D721Med (cell line): Measurements from ENCODE around the gene ALOX15B.
A peak's percentile ranks its signal among the peaks of the same experiment; 100 is the strongest.

Experiments used
- DNase-seq: peaks from one replicate; pipeline ENCODE4 v3.0.0; 2011; ENCODE audit warnings: low spot score; ENCODE audit not compliant: insufficient read length
- FAIRE-seq: peaks from 2 replicates; lab custom pipeline; 2011; peaks lifted over from hg19 to GRCh38; lab: Jason Lieb, UNC
- TF ChIP-seq, protein P1 (sequence below): IDR thresholded peaks from 2 replicates; pipeline ENCODE4 v1.5.1; 2012; ENCODE audit warnings: mild to moderate bottlenecking, control low read depth; ENCODE audit not compliant: insufficient read depth; ENCODE audit errors: missing control alignments

Gene ALOX15B

DNA sequence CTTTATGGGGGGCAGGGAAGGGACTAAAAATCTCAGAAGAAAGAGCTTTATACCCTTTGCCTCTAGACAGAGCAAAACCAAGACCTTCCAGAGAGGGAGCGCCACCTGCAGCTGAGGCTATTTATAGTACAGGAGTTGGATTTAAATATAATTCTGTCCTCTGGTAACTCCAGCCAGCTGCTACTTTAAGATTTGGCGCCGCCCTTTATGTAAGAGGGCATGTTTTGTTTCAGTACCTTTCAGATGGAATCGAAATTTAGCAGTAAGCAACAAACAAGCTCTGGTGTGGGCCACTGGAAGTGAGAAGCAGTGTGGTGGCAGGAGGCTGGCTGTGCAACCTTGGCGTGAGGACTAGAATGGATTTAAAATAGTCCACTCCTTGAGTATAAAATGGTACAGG, 41.7 kb upstream of the ALOX15B start:
- FAIRE-seq (no peak), DNase-seq (no peak)
- TF ChIP-seq, protein P1, sequence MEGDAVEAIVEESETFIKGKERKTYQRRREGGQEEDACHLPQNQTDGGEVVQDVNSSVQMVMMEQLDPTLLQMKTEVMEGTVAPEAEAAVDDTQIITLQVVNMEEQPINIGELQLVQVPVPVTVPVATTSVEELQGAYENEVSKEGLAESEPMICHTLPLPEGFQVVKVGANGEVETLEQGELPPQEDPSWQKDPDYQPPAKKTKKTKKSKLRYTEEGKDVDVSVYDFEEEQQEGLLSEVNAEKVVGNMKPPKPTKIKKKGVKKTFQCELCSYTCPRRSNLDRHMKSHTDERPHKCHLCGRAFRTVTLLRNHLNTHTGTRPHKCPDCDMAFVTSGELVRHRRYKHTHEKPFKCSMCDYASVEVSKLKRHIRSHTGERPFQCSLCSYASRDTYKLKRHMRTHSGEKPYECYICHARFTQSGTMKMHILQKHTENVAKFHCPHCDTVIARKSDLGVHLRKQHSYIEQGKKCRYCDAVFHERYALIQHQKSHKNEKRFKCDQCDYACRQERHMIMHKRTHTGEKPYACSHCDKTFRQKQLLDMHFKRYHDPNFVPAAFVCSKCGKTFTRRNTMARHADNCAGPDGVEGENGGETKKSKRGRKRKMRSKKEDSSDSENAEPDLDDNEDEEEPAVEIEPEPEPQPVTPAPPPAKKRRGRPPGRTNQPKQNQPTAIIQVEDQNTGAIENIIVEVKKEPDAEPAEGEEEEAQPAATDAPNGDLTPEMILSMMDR, result peak; percentile 36

DNA sequence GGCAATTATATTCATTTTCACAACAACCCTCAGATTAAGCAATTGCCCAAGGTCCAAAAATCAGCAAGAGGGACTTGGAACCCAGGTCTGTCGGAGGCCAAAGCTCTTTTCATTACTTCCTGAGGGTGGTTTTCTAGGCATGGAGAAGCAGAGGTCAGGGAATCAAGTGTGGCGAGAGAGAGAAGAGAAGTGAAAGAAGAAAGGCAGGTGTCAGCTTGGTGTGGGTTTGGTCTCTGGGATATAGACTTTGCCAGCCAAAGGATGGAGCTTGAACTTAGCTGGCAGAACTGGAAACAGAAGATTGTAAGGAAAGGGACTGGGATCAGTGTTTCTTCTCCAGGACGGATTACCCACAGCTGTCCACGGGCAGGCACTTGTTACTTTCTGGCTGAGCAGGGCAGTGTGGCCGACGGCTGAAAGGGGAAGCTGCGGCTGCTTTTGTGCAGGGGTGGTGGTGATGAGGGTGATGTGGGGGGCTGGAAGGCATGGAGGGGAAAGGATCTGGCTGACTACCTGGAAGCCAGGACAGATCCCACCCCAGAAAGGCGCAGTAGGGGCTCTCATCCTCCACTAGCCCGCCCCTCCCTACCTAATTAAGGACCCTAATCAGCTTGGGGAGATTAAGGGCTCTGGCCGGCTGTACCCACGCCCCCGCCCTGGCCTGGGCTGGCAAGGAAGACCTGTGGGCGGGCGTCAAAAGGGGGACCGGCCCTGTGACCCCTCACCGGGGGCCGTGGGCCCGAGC, 36.7 kb upstream of the ALOX15B start, which contains the start of gene GUCY2D:
GUCY2D (plus strand) TSS at position 640 of the 745 bp plus-strand sequence. CDS start 433 bp downstream, outside the sequence.
- peak; percentile 91 for DNase-seq
- FAIRE-seq, result no peak
- TF ChIP-seq, protein P1, result no peak

DNA sequence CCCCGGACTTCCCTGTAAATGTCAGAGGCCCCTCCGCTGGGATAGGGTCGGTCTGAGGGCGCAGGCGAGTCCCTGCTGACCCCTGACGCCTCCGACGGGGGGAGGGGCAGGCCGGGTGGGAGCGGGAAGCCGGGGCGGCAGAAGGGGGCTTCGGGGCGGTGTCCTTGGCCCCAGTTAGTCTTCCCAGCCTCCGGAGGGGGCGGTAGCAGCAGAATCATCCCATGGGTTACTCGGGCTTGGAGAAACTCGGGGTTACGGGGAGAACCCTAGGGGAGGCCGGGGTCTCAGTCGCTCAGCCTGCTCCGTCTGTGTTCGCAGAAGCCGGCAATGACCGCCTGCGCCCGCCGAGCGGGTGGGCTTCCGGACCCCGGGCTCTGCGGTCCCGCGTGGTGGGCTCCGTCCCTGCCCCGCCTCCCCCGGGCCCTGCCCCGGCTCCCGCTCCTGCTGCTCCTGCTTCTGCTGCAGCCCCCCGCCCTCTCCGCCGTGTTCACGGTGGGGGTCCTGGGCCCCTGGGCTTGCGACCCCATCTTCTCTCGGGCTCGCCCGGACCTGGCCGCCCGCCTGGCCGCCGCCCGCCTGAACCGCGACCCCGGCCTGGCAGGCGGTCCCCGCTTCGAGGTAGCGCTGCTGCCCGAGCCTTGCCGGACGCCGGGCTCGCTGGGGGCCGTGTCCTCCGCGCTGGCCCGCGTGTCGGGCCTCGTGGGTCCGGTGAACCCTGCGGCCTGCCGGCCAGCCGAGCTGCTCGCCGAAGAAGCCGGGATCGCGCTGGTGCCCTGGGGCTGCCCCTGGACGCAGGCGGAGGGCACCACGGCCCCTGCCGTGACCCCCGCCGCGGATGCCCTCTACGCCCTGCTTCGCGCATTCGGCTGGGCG, 35.9 kb upstream of the ALOX15B start:
- no peak for FAIRE-seq
- DNase-seq, result no peak
- TF ChIP-seq, protein P1, result no peak

DNA sequence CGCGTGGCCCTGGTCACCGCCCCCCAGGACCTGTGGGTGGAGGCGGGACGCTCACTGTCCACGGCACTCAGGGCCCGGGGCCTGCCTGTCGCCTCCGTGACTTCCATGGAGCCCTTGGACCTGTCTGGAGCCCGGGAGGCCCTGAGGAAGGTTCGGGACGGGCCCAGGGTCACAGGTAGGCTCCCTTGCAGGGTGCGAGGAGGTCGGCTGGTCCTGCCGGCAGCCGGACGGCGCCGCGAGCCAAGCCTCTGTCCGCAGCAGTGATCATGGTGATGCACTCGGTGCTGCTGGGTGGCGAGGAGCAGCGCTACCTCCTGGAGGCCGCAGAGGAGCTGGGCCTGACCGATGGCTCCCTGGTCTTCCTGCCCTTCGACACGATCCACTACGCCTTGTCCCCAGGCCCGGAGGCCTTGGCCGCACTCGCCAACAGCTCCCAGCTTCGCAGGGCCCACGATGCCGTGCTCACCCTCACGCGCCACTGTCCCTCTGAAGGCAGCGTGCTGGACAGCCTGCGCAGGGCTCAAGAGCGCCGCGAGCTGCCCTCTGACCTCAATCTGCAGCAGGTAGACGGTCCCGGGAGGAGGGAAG, 35.2 kb upstream of the ALOX15B start:
- DNase-seq (no peak), FAIRE-seq (no peak)
- TF ChIP-seq, protein P1, result no peak

DNA sequence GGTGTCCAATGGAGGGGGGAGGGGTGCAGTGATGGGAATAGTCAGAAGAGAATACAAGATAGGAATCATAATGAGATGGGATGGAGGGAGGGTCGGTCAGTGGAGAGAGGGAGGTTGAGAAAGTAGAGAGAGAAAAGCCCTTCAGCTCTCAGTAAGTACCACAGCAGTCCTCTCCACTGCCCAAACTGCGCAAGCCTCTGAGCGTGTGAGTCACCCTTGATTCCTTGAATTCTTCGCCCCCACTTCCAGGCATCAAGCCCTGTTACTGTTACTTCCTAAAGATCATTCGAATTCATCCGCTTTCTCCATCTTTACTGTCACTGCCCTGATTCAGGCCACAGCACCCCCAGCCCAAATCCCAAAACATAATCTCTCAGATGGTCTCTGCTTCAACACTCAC, 34.0 kb upstream of the ALOX15B start:
- no peak for DNase-seq
- FAIRE-seq, result no peak
- TF ChIP-seq, protein P1, result no peak

DNA sequence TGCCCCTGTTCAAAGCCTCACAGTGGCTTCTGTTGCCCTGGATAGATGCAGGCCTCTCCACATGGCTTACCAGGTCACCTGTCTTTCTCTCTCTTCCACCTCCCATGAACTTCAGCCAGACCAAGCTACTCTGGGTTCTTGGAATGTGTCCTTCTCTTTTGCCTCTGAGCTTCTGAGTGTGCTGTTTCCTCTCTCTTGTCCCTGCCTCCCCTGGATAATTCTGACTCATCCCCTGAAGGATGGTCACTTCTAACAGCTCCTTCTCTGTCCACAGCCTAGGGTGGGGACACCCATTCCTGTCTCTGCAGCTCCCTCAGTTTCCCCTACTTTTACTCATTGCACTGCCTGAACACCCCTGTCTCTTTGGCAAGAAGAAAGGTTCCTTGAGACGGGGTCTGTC, 33.5 kb upstream of the ALOX15B start:
- no peak for FAIRE-seq
- no peak for DNase-seq
- TF ChIP-seq, protein P1, result no peak
